ENCODE measurements around the gene CDH4. TPM values are rescaled to one million over a fixed set of nuclear protein-coding genes. Genes with fewer than 3 reads are reported as not detected.

Gene CDH4
- total RNA-seq, 2 donors from 2014 or later: 0.29 to 0.45 TPM

GRCh38 chr20:61312925-61313324 is 60.9 kb downstream of the CDH4 start:
- no peak overlapping the region for H3K4me3 Mint-ChIP-seq
- H3K36me3 Mint-ChIP-seq (ENCODE audit: low read depth): no peaks in the 10 kb centered on the region
- ATAC-seq (replicated peaks): no peak

GRCh38 chr20:61313396-61313795 is 61.3 kb downstream of the CDH4 start:
- Mint-ChIP-seq H3K9me3 (no peaks in the 10 kb centered on the region), H3K4me3 (no peak overlapping the region), H3K36me3 (ENCODE audit: low read depth) (no peaks in the 10 kb centered on the region), H3K27me3 (no peaks in the 10 kb centered on the region), H3K27ac (no peak overlapping the region), H3K4me1 (no peaks in the 10 kb centered on the region)
- no peak for ATAC-seq (replicated peaks)

More at GRCh38 chr20:61312925-61313324, 60.9 kb downstream of the CDH4 start:
- H3K27ac Mint-ChIP-seq: no peak overlapping the region
- H3K27me3 Mint-ChIP-seq: no peaks in the 10 kb centered on the region
- H3K9me3 Mint-ChIP-seq: no peaks in the 10 kb centered on the region
- no peaks in the 10 kb centered on the region for H3K4me1 Mint-ChIP-seq

- Mint-ChIP-seq H3K4me1 (no peaks in the 10 kb centered on the region), H3K27ac (no peak overlapping the region), H3K4me3 (no peak overlapping the region), H3K36me3 (ENCODE audit: low read depth) (no peaks in the 10 kb centered on the region), H3K27me3 (no peaks in the 10 kb centered on the region), H3K9me3 (no peaks in the 10 kb centered on the region)
- ATAC-seq (replicated peaks): no peak
These were observed 62.4 kb downstream of the CDH4 start for GRCh38 chr20:61314326-61315010.

- Mint-ChIP-seq H3K27ac (no peak overlapping the region), H3K4me3 (no peak overlapping the region), H3K4me1 (no peaks in the 10 kb centered on the region), H3K9me3 (no peaks in the 10 kb centered on the region), H3K27me3 (no peaks in the 10 kb centered on the region), H3K36me3 (ENCODE audit: low read depth) (no peaks in the 10 kb centered on the region)
- ATAC-seq (replicated peaks): no peak
These were observed 63.3 kb downstream of the CDH4 start for GRCh38 chr20:61315319-61315718.

GRCh38 chr20:61316346-61316745 is 64.3 kb downstream of the CDH4 start:
- Mint-ChIP-seq H3K4me3 (no peak overlapping the region), H3K4me1 (no peaks in the 10 kb centered on the region), H3K27me3 (no peaks in the 10 kb centered on the region), H3K27ac (no peak overlapping the region), H3K36me3 (ENCODE audit: low read depth) (no peaks in the 10 kb centered on the region), H3K9me3 (no peaks in the 10 kb centered on the region)
- no peak for ATAC-seq (replicated peaks)

- no peaks in the 10 kb centered on the region for H3K27me3 Mint-ChIP-seq
- H3K9me3 Mint-ChIP-seq: no peaks in the 10 kb centered on the region
- ATAC-seq (replicated peaks): no peak
- no peak overlapping the region for H3K27ac Mint-ChIP-seq
- H3K4me1 Mint-ChIP-seq: no peaks in the 10 kb centered on the region
- H3K4me3 Mint-ChIP-seq: no peak overlapping the region
- H3K36me3 Mint-ChIP-seq (ENCODE audit: low read depth): no peaks in the 10 kb centered on the region
These were observed 66.0 kb downstream of the CDH4 start for GRCh38 chr20:61317966-61318530.

GRCh38 chr20:61320691-61321425 is 68.8 kb downstream of the CDH4 start:
- Mint-ChIP-seq H3K9me3 (no peaks in the 10 kb centered on the region), H3K27me3 (no peaks in the 10 kb centered on the region), H3K36me3 (ENCODE audit: low read depth) (no peaks in the 10 kb centered on the region), H3K27ac (no peak overlapping the region), H3K4me3 (no peak overlapping the region), H3K4me1 (no peaks in the 10 kb centered on the region)
- no peak for ATAC-seq (replicated peaks)

GRCh38 chr20:61321481-61321880 is 69.4 kb downstream of the CDH4 start:
- H3K9me3 Mint-ChIP-seq: no peaks in the 10 kb centered on the region
- H3K27ac Mint-ChIP-seq: no peak overlapping the region
- no peaks in the 10 kb centered on the region for H3K27me3 Mint-ChIP-seq
- H3K4me1 Mint-ChIP-seq: no peaks in the 10 kb centered on the region
- no peak for ATAC-seq (replicated peaks)
- no peak overlapping the region for H3K4me3 Mint-ChIP-seq
- no peaks in the 10 kb centered on the region for H3K36me3 Mint-ChIP-seq (ENCODE audit: low read depth)

- Mint-ChIP-seq H3K36me3 (ENCODE audit: low read depth) (no peaks in the 10 kb centered on the region), H3K4me1 (no peaks in the 10 kb centered on the region), H3K9me3 (no peaks in the 10 kb centered on the region), H3K27ac (no peak overlapping the region), H3K27me3 (no peaks in the 10 kb centered on the region), H3K4me3 (no peak overlapping the region)
- ATAC-seq (replicated peaks): no peak
These were observed 70.2 kb downstream of the CDH4 start for GRCh38 chr20:61322151-61322865.

GRCh38 chr20:61324906-61325305 is 72.8 kb downstream of the CDH4 start:
- no peak overlapping the region for H3K4me3 Mint-ChIP-seq
- H3K36me3 Mint-ChIP-seq (ENCODE audit: low read depth): no peaks in the 10 kb centered on the region
- H3K27ac Mint-ChIP-seq: no peak overlapping the region
- ATAC-seq (replicated peaks): no peak
- H3K27me3 Mint-ChIP-seq: no peaks in the 10 kb centered on the region
- no peaks in the 10 kb centered on the region for H3K9me3 Mint-ChIP-seq
- no peaks in the 10 kb centered on the region for H3K4me1 Mint-ChIP-seq

- no peak overlapping the region for H3K27ac Mint-ChIP-seq
- ATAC-seq (replicated peaks): no peak
- no peaks in the 10 kb centered on the region for H3K27me3 Mint-ChIP-seq
These were observed 73.7 kb downstream of the CDH4 start for GRCh38 chr20:61325718-61326117.

GRCh38 chr20:61328911-61329558 is 77.0 kb downstream of the CDH4 start:
- H3K4me3 Mint-ChIP-seq: no peak overlapping the region
- no peak for ATAC-seq (replicated peaks)
- H3K9me3 Mint-ChIP-seq: no peaks in the 10 kb centered on the region
- no peaks in the 10 kb centered on the region for H3K4me1 Mint-ChIP-seq
- no peaks in the 10 kb centered on the region for H3K27me3 Mint-ChIP-seq
- no peaks in the 10 kb centered on the region for H3K36me3 Mint-ChIP-seq (ENCODE audit: low read depth)
- H3K27ac Mint-ChIP-seq: no peak overlapping the region

More at GRCh38 chr20:61325718-61326117, 73.7 kb downstream of the CDH4 start:
- Mint-ChIP-seq H3K4me1 (no peaks in the 10 kb centered on the region), H3K4me3 (no peak overlapping the region), H3K9me3 (no peaks in the 10 kb centered on the region), H3K36me3 (ENCODE audit: low read depth) (no peaks in the 10 kb centered on the region)

GRCh38 chr20:61330441-61330840 is 78.4 kb downstream of the CDH4 start:
- Mint-ChIP-seq H3K9me3 (no peaks in the 10 kb centered on the region), H3K4me3 (no peak overlapping the region), H3K4me1 (no peaks in the 10 kb centered on the region), H3K36me3 (ENCODE audit: low read depth) (no peaks in the 10 kb centered on the region), H3K27me3 (no peaks in the 10 kb centered on the region), H3K27ac (no peak overlapping the region)
- ATAC-seq (replicated peaks): no peak

- Mint-ChIP-seq H3K4me1 (no peaks in the 10 kb centered on the region), H3K27me3 (no peaks in the 10 kb centered on the region), H3K36me3 (ENCODE audit: low read depth) (no peaks in the 10 kb centered on the region), H3K4me3 (no peak overlapping the region), H3K27ac (no peak overlapping the region), H3K9me3 (no peaks in the 10 kb centered on the region)
- ATAC-seq (replicated peaks): no peak
These were observed 79.5 kb downstream of the CDH4 start for GRCh38 chr20:61331543-61331942.
